Upper lobe of right lung (tissue), 1 donor: Measurements from ENCODE around the gene TMEM243. TPM values are rescaled to one million over a fixed set of nuclear protein-coding genes. Genes with fewer than 3 reads are reported as not detected.
A peak's percentile ranks its signal among the peaks of the same experiment; 100 is the strongest.

Source experiments
- ATAC-seq: fragments of 200-7000 bp; cut with Tn5 transposase; one replicate; pipeline ENCODE4 v1.9.1; 2020; ENCODE audit warnings: mild to moderate bottlenecking, moderate library complexity
- DNase-seq: peaks from one replicate; pipeline ENCODE4 v3.0.0-alpha.2; 2020
- H3K27ac ChIP-seq: fragments of 200-600 bp; one replicate; pipeline ENCODE4 v1.8.0; 2022
- H3K27me3 ChIP-seq: fragments of 200-600 bp; one replicate; pipeline ENCODE4 v1.8.0; 2022; ENCODE audit warnings: mild to moderate bottlenecking
- H3K36me3 ChIP-seq: fragments of 200-600 bp; one replicate; pipeline ENCODE4 v1.8.0; 2022
- H3K4me1 ChIP-seq: fragments of 200-600 bp; one replicate; pipeline ENCODE4 v1.8.0; 2022
- H3K4me3 ChIP-seq: fragments of 200-600 bp; one replicate; pipeline ENCODE4 v1.8.0; 2022; ENCODE audit warnings: mild to moderate bottlenecking
- H3K9me3 ChIP-seq: fragments of 200-600 bp; one replicate; pipeline ENCODE4 v1.8.0; 2022
- intact Hi-C: fragments of 100-400 bp; cut with DNase I; formaldehyde crosslinking; loops from one replicate; pipeline ENCODE4 v1.11.0; 2022
- total RNA-seq: library from RNA; stranded (reverse); fragmentation: NEBNext Ultra II Directional; extraction: Animal tissue kit (Norgen Biotek cat#: 25700); gene quantifications from one replicate; pipeline ENCODE4 v1.2.1, GENCODE V29; 2021
- TF ChIP-seq, protein P1 (sequence below): fragments of 200-600 bp; IDR thresholded peaks from one replicate; pipeline ENCODE4 v1.8.0; 2022; ENCODE audit warnings: antibody characterized with exemption
- donor health status: DM: no; HTN: yes; CAD: no; lungs with severe emphysema.

TMEM243 gene
- total RNA-seq, 1 donor from 2014 or later = 108 TPM

DNA sequence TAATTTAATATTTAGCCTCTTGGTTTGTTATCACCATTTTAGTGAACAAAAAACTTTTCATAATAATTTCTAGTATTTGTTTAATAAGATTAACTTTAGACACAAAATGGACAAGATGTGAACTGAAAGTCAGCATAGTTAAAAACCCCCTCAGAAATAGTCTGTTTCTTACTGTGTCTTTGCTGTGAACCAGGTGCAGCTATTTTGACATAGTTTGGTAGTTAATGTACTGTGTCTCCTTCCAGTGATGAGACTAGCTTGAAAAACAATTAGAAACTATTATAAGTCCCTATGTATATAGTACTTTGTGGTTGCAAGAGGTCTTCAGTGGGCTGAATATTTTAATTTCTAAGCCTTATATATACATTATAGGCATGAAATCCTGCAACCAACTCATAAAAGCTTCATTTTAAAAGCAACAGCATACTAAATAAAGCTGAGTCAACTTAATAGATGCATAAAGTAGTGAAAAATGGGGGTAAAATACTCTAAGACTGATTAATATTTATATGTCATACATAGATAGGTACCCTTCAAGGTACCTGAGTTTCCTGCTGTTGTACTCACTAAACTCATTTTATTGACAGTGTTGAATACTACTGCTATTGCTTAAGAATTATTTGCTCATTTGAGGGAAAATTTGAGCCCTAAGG is 48.1 kb downstream of the TMEM243 start:
- Histone ChIP-seq H3K27me3 (no peaks in the 10 kb centered on the region), H3K9me3 (no peaks in the 10 kb centered on the region), H3K4me3 (no peak overlapping the region), H3K27ac (no peak overlapping the region), H3K4me1 (peaks cover 3% of the 10 kb centered on the region), H3K36me3 (peaks cover 99% of the 10 kb centered on the region)
- no peak for DNase-seq
- no peak for ATAC-seq
- TF ChIP-seq, protein P1, sequence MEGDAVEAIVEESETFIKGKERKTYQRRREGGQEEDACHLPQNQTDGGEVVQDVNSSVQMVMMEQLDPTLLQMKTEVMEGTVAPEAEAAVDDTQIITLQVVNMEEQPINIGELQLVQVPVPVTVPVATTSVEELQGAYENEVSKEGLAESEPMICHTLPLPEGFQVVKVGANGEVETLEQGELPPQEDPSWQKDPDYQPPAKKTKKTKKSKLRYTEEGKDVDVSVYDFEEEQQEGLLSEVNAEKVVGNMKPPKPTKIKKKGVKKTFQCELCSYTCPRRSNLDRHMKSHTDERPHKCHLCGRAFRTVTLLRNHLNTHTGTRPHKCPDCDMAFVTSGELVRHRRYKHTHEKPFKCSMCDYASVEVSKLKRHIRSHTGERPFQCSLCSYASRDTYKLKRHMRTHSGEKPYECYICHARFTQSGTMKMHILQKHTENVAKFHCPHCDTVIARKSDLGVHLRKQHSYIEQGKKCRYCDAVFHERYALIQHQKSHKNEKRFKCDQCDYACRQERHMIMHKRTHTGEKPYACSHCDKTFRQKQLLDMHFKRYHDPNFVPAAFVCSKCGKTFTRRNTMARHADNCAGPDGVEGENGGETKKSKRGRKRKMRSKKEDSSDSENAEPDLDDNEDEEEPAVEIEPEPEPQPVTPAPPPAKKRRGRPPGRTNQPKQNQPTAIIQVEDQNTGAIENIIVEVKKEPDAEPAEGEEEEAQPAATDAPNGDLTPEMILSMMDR = no peak
- intact Hi-C loops = no loop called here

DNA sequence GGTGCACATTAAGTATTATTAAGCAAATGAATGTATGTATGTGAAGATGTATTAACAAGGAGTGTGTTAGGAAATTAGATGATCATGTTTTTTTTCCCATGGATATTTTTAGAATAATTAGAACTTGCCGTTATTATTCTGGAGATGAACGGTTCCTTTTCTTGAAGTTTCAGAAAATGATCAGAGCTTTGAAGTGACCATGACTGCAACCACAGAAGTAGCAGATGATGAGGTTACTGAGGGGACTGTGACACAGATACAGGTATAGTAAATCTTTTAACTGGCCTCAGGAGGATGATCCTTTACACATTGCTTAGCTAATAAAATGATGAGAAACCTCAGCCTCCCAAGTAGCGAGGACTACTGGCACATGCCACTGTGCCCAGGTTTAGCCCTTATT is 48.7 kb downstream of the TMEM243 start:
- intact Hi-C loops = no loop called here
- DNase-seq = no peak

DNA sequence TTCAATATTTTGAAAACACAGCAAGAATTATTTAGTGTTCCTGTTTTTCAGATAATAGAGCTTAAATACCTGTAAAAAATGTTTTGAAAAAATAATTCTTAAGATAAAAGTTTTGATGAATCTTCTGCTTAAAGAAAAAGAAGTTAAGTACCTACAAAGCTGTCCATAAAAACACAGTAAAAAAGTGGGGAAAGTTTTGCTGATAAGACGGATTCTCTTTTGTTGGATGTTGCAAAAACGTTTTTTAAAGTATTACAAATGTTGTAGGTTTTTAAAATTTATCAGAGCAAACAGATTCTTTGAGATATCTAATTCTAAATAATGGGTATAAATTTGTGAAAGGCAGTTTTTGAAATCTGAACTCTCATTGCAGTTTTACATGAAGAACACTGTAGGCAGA is 55.1 kb downstream of the TMEM243 start:
- no peaks in the 10 kb centered on the region for H3K27me3 ChIP-seq

More for the DNA sequence above, 48.7 kb downstream of the TMEM243 start:
- no peak for ATAC-seq
- no peaks in the 10 kb centered on the region for H3K9me3 ChIP-seq
- TF ChIP-seq, protein P1 = no peak
- H3K4me3 ChIP-seq = no peak overlapping the region
- H3K27me3 ChIP-seq = no peaks in the 10 kb centered on the region
- peaks cover 99% of the 10 kb centered on the region for H3K36me3 ChIP-seq
- H3K27ac ChIP-seq = no peak overlapping the region
- peaks cover 3% of the 10 kb centered on the region for H3K4me1 ChIP-seq

DNA sequence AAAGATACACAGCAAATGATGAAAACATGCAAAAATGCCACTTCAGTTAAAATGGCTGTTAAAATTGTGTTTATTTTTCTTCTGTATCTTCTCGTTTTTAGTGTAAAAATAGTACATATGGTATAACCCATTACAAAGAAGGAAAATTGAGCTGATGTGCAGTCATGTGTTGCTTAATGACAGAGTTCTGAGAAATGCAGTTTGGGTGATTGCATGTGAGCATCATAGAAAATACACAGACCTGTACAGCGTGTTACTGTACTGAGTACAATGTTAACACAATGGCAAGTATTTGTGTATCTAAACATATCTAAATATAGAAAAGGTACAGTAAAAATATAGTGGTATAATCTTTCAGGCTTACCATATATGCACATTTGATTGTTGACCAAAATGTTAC is 60.0 kb downstream of the TMEM243 start:
- DNase-seq = no peak
- Histone ChIP-seq H3K4me1 (peaks cover 30% of the 10 kb centered on the region), H3K27me3 (no peaks in the 10 kb centered on the region), H3K9me3 (no peaks in the 10 kb centered on the region), H3K27ac (no peak overlapping the region), H3K4me3 (no peak overlapping the region), H3K36me3 (peaks cover 15% of the 10 kb centered on the region)
- intact Hi-C loops = no loop called here
- no peak for ATAC-seq
- TF ChIP-seq, protein P1 = no peak

More for the DNA sequence above, 55.1 kb downstream of the TMEM243 start:
- no peak for ATAC-seq
- intact Hi-C loops = no loop called here
- no peak for DNase-seq
- Histone ChIP-seq H3K36me3 (peaks cover 64% of the 10 kb centered on the region), H3K9me3 (no peaks in the 10 kb centered on the region), H3K4me3 (no peak overlapping the region), H3K27ac (no peak overlapping the region), H3K4me1 (no peaks in the 10 kb centered on the region)
- TF ChIP-seq, protein P1 = no peak

DNA sequence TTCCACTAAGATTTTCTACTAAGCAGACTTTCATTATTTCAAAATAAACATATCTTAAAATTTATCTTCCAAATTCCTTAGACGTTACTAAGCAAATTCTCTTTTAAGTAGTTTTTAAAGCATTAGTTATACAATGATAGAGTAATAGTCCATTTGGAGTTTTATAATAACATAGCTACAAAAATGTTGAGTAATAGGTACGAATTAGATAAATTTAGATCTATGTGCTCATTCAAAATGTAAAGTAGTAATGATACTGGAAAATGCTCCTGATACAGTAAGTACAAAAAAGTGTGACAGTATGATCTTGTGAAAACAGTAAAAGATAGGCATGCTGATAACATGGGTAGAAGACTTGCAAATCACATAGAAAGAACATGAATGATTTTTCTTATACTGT is 62.8 kb downstream of the TMEM243 start:
- no peaks in the 10 kb centered on the region for H3K9me3 ChIP-seq
- ATAC-seq = no peak
- H3K27me3 ChIP-seq = no peaks in the 10 kb centered on the region
- intact Hi-C loops = no loop called here
- no peak overlapping the region for H3K4me3 ChIP-seq
- no peak overlapping the region for H3K27ac ChIP-seq
- TF ChIP-seq, protein P1 = no peak
- H3K36me3 ChIP-seq = no peaks in the 10 kb centered on the region
- no peak for DNase-seq
- H3K4me1 ChIP-seq = peaks cover 38% of the 10 kb centered on the region

DNA sequence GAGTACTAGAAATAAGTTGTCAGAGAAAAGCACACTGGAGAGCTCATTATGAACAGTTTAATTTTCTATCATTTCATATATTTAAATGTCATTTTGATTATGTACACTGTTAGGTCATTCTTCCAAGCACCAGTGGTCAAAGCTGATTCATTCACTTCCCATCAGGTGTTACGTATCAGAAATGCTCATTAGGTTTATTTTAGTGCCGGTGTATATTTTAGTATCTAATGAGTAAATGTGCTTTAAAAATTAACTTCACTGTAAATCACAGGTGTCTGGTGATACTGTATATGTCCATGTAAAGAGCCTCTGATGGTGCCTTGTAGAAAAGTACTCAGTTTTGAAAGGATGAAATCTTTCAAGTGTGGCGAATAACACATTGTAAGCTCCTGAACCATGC is 63.7 kb downstream of the TMEM243 start:
- ATAC-seq (no peak), DNase-seq (no peak)
- Histone ChIP-seq H3K27me3 (no peaks in the 10 kb centered on the region), H3K4me3 (peak overlapping the region; percentile 77), H3K9me3 (no peaks in the 10 kb centered on the region), H3K36me3 (no peaks in the 10 kb centered on the region), H3K4me1 (peaks cover 46% of the 10 kb centered on the region), H3K27ac (no peak overlapping the region)
- TF ChIP-seq, protein P1 = no peak
- intact Hi-C loops = no loop called here
